NT2/D1 (cell line): ENCODE data around the gene ITGB1.
"Not testable (repeated sequence)": the region's sequence is repeated elsewhere in the genome, so short reads cannot be mapped to it uniquely, and the experiment has no call there.

Experiments used
- SUZ12 ChIP-seq: IDR thresholded peaks from 2 replicates; pipeline ENCODE4 v1.6.1; 2011; ENCODE audit not compliant: insufficient read length, insufficient read depth; ENCODE audit errors: extremely low read depth
- YY1 ChIP-seq: IDR thresholded peaks from 2 replicates; pipeline ENCODE4 v1.6.1; 2011; ENCODE audit not compliant: insufficient read length, insufficient read depth
- ZNF274 ChIP-seq: IDR thresholded peaks from 2 replicates; pipeline ENCODE4 v1.6.1; 2011; ENCODE audit warnings: mild to moderate bottlenecking, low read depth, low read length

GRCh38 chr10:32909970-32910369, 48.1 kb downstream of the ITGB1 start:
- not testable (repeated sequence) for TF ChIP-seq ZNF274, SUZ12, YY1
